OCI-LY3 (cell line): ENCODE results near the gene IL1RAPL1.

Source experiments
- CTCF ChIP-seq: fragments of 200-600, 300-600 bp; sonication (generic); IDR thresholded peaks from 2 replicates; pipeline ENCODE4 v1.5.1; 2014; ENCODE audit warnings: antibody characterized with exemption, low read length, low read depth
- EZH2phosphoT487 ChIP-seq: fragments of 200-600 bp; shearing (Covaris generic); IDR thresholded peaks from 2 replicates; pipeline ENCODE4 v1.6.1; 2018; ENCODE audit warnings: antibody characterized with exemption, mixed run types, low read depth

- TF ChIP-seq CTCF, result no peak
- TF ChIP-seq EZH2phosphoT487, result no peak
Observed at GRCh38 chrX:29652484-29652883, 1065.2 kb downstream of the IL1RAPL1 start.
